HepG2 (cell line): ENCODE results near the gene RASL10A. TPM values are rescaled to one million over a fixed set of nuclear protein-coding genes. Genes with fewer than 3 reads are reported as not detected.

ENCODE experiments used
- BHLHE40 ChIP-seq: IDR thresholded peaks from 2 replicates; pipeline ENCODE4 v1.6.1; 2011; ENCODE audit warnings: low read length, improper control_type of control experiment
- CBX5 ChIP-seq: sonication (generic); formaldehyde crosslinking; IDR thresholded peaks from 2 replicates; pipeline ENCODE4 v1.4.0; 2020; ENCODE audit warnings: missing genetic modification reagents, borderline replicate concordance
- CTCF ChIP-seq: sonication (generic); formaldehyde crosslinking; IDR thresholded peaks from 2 replicates; pipeline ENCODE4 v1.5.0; 2020; ENCODE audit warnings: mild to moderate bottlenecking, missing genetic modification reagents, moderate library complexity
- EP300 ChIP-seq, 3 experiments: sonication (generic) in 1 of 3; formaldehyde crosslinking in 1 of 3; IDR thresholded peaks; 2 replicates each; pipeline versions ENCODE4 v1.5.1 to v1.6.1; 2011 to 2020; ENCODE audit warnings: low read depth in 2 of 3, low read length in 2 of 3, borderline replicate concordance in 1 of 3, improper control_type of control experiment in 1 of 3, mild to moderate bottlenecking in 1 of 3, missing genetic modification reagents in 1 of 3, moderate library complexity in 1 of 3
- PATZ1 ChIP-seq: sonication (generic); formaldehyde crosslinking; IDR thresholded peaks from 2 replicates; pipeline ENCODE4 v1.4.0; 2020; ENCODE audit warnings: missing genetic modification reagents
- PAWR ChIP-seq: sonication (generic); formaldehyde crosslinking; IDR thresholded peaks from 2 replicates; pipeline ENCODE4 v1.4.0; 2020; ENCODE audit warnings: missing genetic modification reagents, mild to moderate bottlenecking, borderline replicate concordance
- PHF21A ChIP-seq: sonication (generic); formaldehyde crosslinking; IDR thresholded peaks from 2 replicates; pipeline ENCODE4 v1.5.0; 2020; ENCODE audit warnings: mild to moderate bottlenecking, missing genetic modification reagents
- SAP130 ChIP-seq: IDR thresholded peaks from 2 replicates; pipeline ENCODE4 v1.6.1; 2016; ENCODE audit warnings: low read depth
- ZBTB33 ChIP-seq: sonication (generic); formaldehyde crosslinking; IDR thresholded peaks from 2 replicates; pipeline ENCODE4 v1.4.0; 2020; ENCODE audit warnings: missing genetic modification reagents
- ZHX1 ChIP-seq: sonication (generic); formaldehyde crosslinking; IDR thresholded peaks from 2 replicates; pipeline ENCODE4 v1.8.1; 2022; ENCODE audit warnings: low read depth, mild to moderate bottlenecking, missing genetic modification reagents
- ZNF10 ChIP-seq: sonication (generic); formaldehyde crosslinking; IDR thresholded peaks from 2 replicates; pipeline ENCODE4 v1.4.0; 2020; ENCODE audit warnings: mild to moderate bottlenecking, low read depth, missing genetic modification reagents, borderline replicate concordance
- ZNF235 ChIP-seq: sonication (generic); formaldehyde crosslinking; IDR thresholded peaks from 2 replicates; pipeline ENCODE4 v1.8.1; 2023; ENCODE audit warnings: mild to moderate bottlenecking, missing genetic modification reagents, borderline replicate concordance
- ZNF280D ChIP-seq: sonication (generic); formaldehyde crosslinking; IDR thresholded peaks from 2 replicates; pipeline ENCODE4 v1.5.1; 2020; ENCODE audit warnings: mild to moderate bottlenecking, missing genetic modification reagents
- ZNF350 ChIP-seq: sonication (generic); formaldehyde crosslinking; IDR thresholded peaks from 2 replicates; pipeline ENCODE4 v1.4.0; 2020; ENCODE audit warnings: mild to moderate bottlenecking, low read depth, missing genetic modification reagents, borderline replicate concordance
- polyA plus RNA-seq, 8 experiments: library from polyadenylated mRNA; depleted of rRNA in 3 of 8; stranded (reverse) in 7 of 8; unstranded in 1 of 8; fragments of >200 nt; fragmentation: Illumina TruSeq in 4 of 8; extraction: Trizol in 4 of 8; gene quantifications; 2 replicates each; pipeline versions ENCODE4 v1.2.1 to v1.2.3, GENCODE V29; 2011 to 2016; ENCODE audit warnings: low read depth in 4 of 8, missing spikeins in 1 of 8, mixed read lengths in 1 of 8; ENCODE audit not compliant: insufficient read depth in 1 of 8
- total RNA-seq, 5 experiments: library from RNA; depleted of rRNA; stranded (reverse); fragments of >200 nt; fragmentation: Illumina TruSeq; extraction: Trizol; gene quantifications; 2 replicates each; pipeline ENCODE4 v1.2.3, GENCODE V29; 2016; ENCODE audit warnings: low read depth in 1 of 5

The RASL10A gene
- total and polyA plus RNA-seq, 2 of the 13 experiments (the other 11 are each of a cell fraction or from before 2014, with no cell fraction given): 0.05 to 0.22 TPM

- 0 out of 2 replicates have a peak, but pooled peaks have one; percentile 19 for TF ChIP-seq ZHX1
- no peak; the same call in 1 of the 2 replicates for TF ChIP-seq ZNF350 (CRISPR knock-in tag)
- TF ChIP-seq CBX5 (CRISPR knock-in tag): no peak
- 0 out of 2 replicates have a peak, but pooled peaks have one; percentile 30 for TF ChIP-seq ZBTB33 (CRISPR knock-in tag)
- peak; percentile 32; the same call in 1 of the 2 replicates for TF ChIP-seq PATZ1
- no peak for TF ChIP-seq BHLHE40
- TF ChIP-seq ZNF280D (CRISPR knock-in tag): 0 out of 2 replicates have a peak, but pooled peaks have one; percentile 27
- TF ChIP-seq SAP130 (CRISPR knock-in tag): peak; percentile 56; the same call in 1 of the 2 replicates
- TF ChIP-seq CTCF (CRISPR knock-in tag): peak; percentile 35
- TF ChIP-seq ZNF10: no peak
- TF ChIP-seq EP300 (IDR thresholded peaks at IDR 0.05; ENCODE audit: low read depth in 2 of 2, low read length in 2 of 2): 0 out of 4 replicates have a peak, but pooled peaks of 1 of the 2 experiments have one; percentile 40
- no peak for TF ChIP-seq EP300 (CRISPR knock-in tag; IDR thresholded peaks at IDR 0.05; ENCODE audit: borderline replicate concordance)
- TF ChIP-seq PHF21A: 0 out of 2 replicates have a peak, but pooled peaks have one; percentile 38
- no peak for TF ChIP-seq PAWR (CRISPR knock-in tag)
- TF ChIP-seq ZNF235 (CRISPR knock-in tag): no peak
These were observed 27.2 kb upstream of the RASL10A start (continued) for GRCh38 chr22:29342577-29343312.
